Keratinocyte (primary cell): ENCODE results near the gene DTNB.

ENCODE experiments used
- EZH2 ChIP-seq: IDR thresholded peaks from one replicate; pipeline ENCODE4 v1.6.1; 2012; ENCODE audit warnings: inconsistent platforms, mild to moderate bottlenecking, low read length, moderate library complexity
- TF ChIP-seq, protein P1 (sequence below), 3 experiments: IDR thresholded peaks in 1 of 3; conservative IDR thresholded peaks in 1 of 3; optimal IDR thresholded peaks in 1 of 3; 2 replicates in 2 of 3; 3 replicates in 1 of 3; pipeline versions ENCODE3 to v1.5.1; 2011; ENCODE audit warnings: low read length in 3 of 3, mild to moderate bottlenecking in 3 of 3, moderate library complexity in 2 of 3, control low read depth in 1 of 3, inconsistent platforms in 1 of 3; ENCODE audit not compliant: insufficient read depth in 2 of 3; ENCODE audit errors: extremely low read depth in 1 of 3

DNA sequence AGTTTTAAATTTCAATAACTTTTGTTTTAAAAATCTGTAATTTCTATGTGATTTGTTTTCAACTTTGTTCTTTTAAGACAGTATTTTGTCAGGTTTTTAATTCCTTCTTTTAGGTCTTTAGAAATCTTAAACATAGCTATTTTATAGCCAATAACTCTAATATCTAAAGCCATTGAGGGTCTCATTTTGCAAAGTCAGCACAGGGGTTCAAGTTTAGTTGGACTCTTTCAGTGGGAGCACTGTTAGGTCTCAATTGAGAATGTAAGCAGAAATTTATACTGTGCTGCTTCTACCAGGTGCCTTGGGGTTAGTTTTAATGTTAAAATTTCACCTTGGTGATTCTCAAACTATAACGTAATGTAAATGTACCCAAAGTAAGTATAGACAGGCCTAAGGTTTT is 226.4 kb downstream of the DTNB start:
- TF ChIP-seq, protein P1, sequence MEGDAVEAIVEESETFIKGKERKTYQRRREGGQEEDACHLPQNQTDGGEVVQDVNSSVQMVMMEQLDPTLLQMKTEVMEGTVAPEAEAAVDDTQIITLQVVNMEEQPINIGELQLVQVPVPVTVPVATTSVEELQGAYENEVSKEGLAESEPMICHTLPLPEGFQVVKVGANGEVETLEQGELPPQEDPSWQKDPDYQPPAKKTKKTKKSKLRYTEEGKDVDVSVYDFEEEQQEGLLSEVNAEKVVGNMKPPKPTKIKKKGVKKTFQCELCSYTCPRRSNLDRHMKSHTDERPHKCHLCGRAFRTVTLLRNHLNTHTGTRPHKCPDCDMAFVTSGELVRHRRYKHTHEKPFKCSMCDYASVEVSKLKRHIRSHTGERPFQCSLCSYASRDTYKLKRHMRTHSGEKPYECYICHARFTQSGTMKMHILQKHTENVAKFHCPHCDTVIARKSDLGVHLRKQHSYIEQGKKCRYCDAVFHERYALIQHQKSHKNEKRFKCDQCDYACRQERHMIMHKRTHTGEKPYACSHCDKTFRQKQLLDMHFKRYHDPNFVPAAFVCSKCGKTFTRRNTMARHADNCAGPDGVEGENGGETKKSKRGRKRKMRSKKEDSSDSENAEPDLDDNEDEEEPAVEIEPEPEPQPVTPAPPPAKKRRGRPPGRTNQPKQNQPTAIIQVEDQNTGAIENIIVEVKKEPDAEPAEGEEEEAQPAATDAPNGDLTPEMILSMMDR (optimal IDR thresholded peaks at IDR 0.05 in 1 of 3, IDR thresholded peaks at IDR 0.05 in 1 of 3, conservative IDR thresholded peaks at IDR 0.05 in 1 of 3; ENCODE audit: extremely low read depth in 1 of 3, insufficient read depth in 2 of 3, low read length in 3 of 3): no peak
- TF ChIP-seq EZH2: no peak
